GM18858 (cell line): ENCODE data around the gene MPZL1.

Experiments
- ATAC-seq: cut with Tn5 transposase; IDR thresholded peaks from one replicate; pipeline ENCODE4 v1.9.1; 2021; ENCODE audit not compliant: unreplicated experiment

Gene MPZL1

GRCh38 chr1:167721617-167722151 is at the start of gene MPZL1:
Gene MPZL1 (plus strand): TSS chr1:167721982. CDS start chr1:167722152, 170 bp downstream.
- ATAC-seq, result peak; percentile 84

- ATAC-seq, result no peak
Measured at GRCh38 chr1:167672831-167673230, 49.0 kb upstream of the MPZL1 start.

- no peak for ATAC-seq
Measured at GRCh38 chr1:167673265-167673664, 48.5 kb upstream of the MPZL1 start.

- no peak for ATAC-seq
Measured at GRCh38 chr1:167674156-167674555, 47.6 kb upstream of the MPZL1 start.

- ATAC-seq, result no peak
Measured at GRCh38 chr1:167675440-167675839, 46.3 kb upstream of the MPZL1 start.

GRCh38 chr1:167676205-167676915 is 45.4 kb upstream of the MPZL1 start:
- peak; percentile 39 for ATAC-seq

- ATAC-seq, result no peak
Measured at GRCh38 chr1:167676916-167677848, 44.6 kb upstream of the MPZL1 start.

- no peak for ATAC-seq
Measured at GRCh38 chr1:167678422-167678821, 43.4 kb upstream of the MPZL1 start.

GRCh38 chr1:167678838-167679237 is 42.9 kb upstream of the MPZL1 start:
- ATAC-seq, result no peak

GRCh38 chr1:167679714-167680113 is 42.1 kb upstream of the MPZL1 start:
- ATAC-seq, result no peak

GRCh38 chr1:167681024-167681423 is 40.8 kb upstream of the MPZL1 start:
- no peak for ATAC-seq

- ATAC-seq, result no peak
Measured at GRCh38 chr1:167681451-167682098, 40.2 kb upstream of the MPZL1 start.

GRCh38 chr1:167683226-167683625 is 38.6 kb upstream of the MPZL1 start:
- no peak for ATAC-seq

- ATAC-seq, result no peak
Measured at GRCh38 chr1:167683641-167684502, 37.9 kb upstream of the MPZL1 start.

GRCh38 chr1:167685844-167686243 is 35.9 kb upstream of the MPZL1 start:
- no peak for ATAC-seq

GRCh38 chr1:167687919-167688519 is 33.8 kb upstream of the MPZL1 start:
- no peak for ATAC-seq

GRCh38 chr1:167689567-167689920 is 32.2 kb upstream of the MPZL1 start:
- no peak for ATAC-seq

GRCh38 chr1:167690053-167690452 is 31.7 kb upstream of the MPZL1 start:
- no peak for ATAC-seq

- ATAC-seq, result no peak
Measured at GRCh38 chr1:167693425-167694045, 28.2 kb upstream of the MPZL1 start.

- no peak for ATAC-seq
Measured at GRCh38 chr1:167694691-167695090, 27.1 kb upstream of the MPZL1 start.
